Osteoblast (primary cell): ENCODE results near the gene MBOAT1. TPM values are rescaled to one million over a fixed set of nuclear protein-coding genes. Genes with fewer than 3 reads are reported as not detected.

ENCODE experiments used
- DNase-seq: peaks from one replicate; pipeline ENCODE4 v3.0.0; 2011; ENCODE audit warnings: low spot score, mixed read lengths; ENCODE audit not compliant: insufficient read length; ENCODE audit errors: missing footprints
- H2AFZ ChIP-seq: 2 replicates; pipeline ENCODE4 v1.6.0; 2011; ENCODE audit warnings: mild to moderate bottlenecking, low read length
- H3K27ac ChIP-seq: 2 replicates; pipeline ENCODE4 v1.5.1; 2011; ENCODE audit warnings: mild to moderate bottlenecking, low read depth, low read length, moderate library complexity
- H3K27me3 ChIP-seq: 2 replicates; pipeline ENCODE4 v1.6.0; 2012; ENCODE audit warnings: mild to moderate bottlenecking, control low read depth, inconsistent platforms, low read length, moderate library complexity; ENCODE audit not compliant: insufficient read depth
- H3K36me3 ChIP-seq: 2 replicates; pipeline ENCODE4 v1.5.1; 2011; ENCODE audit warnings: mild to moderate bottlenecking, low read length, control low read depth, moderate library complexity; ENCODE audit not compliant: insufficient read depth
- H3K4me1 ChIP-seq: 2 replicates; pipeline ENCODE4 v1.5.1; 2011; ENCODE audit warnings: mild to moderate bottlenecking, low read length, control low read depth, moderate library complexity; ENCODE audit not compliant: insufficient read depth
- H3K4me2 ChIP-seq: 2 replicates; pipeline ENCODE4 v1.6.0; 2011; ENCODE audit warnings: mild to moderate bottlenecking, low read length; ENCODE audit not compliant: insufficient read depth
- H3K4me3 ChIP-seq: fragments of 200-600 bp; sonication (generic); 3 replicates; pipeline ENCODE4 v1.5.1; 2012; ENCODE audit warnings: mild to moderate bottlenecking, low read length, inconsistent platforms; ENCODE audit not compliant: insufficient read depth
- H3K79me2 ChIP-seq: 2 replicates; pipeline ENCODE4 v1.6.0; 2012; ENCODE audit warnings: mild to moderate bottlenecking, low read length, control low read depth, inconsistent platforms; ENCODE audit not compliant: insufficient read depth
- H3K9me3 ChIP-seq: 2 replicates; pipeline ENCODE4 v1.5.1; 2011; ENCODE audit warnings: low read depth, low read length, control low read depth
- H4K20me1 ChIP-seq: 2 replicates; pipeline ENCODE4 v1.6.0; 2012; ENCODE audit warnings: mild to moderate bottlenecking, low read length, control low read depth; ENCODE audit not compliant: insufficient read depth
- total RNA-seq: library from RNA; depleted of rRNA; stranded (reverse); fragments of >200 nt; gene quantifications from 2 replicates; pipeline ENCODE4 v1.2.3, GENCODE V29; 2012
- TF ChIP-seq, protein P1 (sequence below): IDR thresholded peaks from 2 replicates; pipeline ENCODE4 v1.5.1; 2011; ENCODE audit warnings: mild to moderate bottlenecking, low read depth, low read length, moderate library complexity; ENCODE audit errors: extremely low read depth

The MBOAT1 gene
- total RNA-seq, 1 donor, result 1.4 TPM

DNA sequence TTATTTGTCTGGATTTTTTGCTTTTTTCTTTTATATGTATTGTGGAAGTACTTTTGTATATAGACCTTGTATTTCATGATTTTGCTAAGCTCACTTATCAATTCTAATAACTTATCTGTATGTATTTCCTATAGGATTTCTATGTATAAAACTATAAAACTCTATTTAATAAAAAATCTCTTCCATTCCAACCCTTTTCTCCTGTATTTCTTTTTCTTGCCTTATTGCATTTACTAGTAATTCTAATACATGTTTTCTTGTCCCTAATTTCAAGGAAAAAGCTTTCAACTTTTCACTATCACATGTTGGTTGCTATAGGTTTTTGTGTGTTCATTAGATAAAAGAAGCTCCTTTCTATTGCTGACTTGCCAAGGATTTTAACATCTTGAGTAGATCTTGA is 125.3 kb downstream of the MBOAT1 start:
- TF ChIP-seq, protein P1, sequence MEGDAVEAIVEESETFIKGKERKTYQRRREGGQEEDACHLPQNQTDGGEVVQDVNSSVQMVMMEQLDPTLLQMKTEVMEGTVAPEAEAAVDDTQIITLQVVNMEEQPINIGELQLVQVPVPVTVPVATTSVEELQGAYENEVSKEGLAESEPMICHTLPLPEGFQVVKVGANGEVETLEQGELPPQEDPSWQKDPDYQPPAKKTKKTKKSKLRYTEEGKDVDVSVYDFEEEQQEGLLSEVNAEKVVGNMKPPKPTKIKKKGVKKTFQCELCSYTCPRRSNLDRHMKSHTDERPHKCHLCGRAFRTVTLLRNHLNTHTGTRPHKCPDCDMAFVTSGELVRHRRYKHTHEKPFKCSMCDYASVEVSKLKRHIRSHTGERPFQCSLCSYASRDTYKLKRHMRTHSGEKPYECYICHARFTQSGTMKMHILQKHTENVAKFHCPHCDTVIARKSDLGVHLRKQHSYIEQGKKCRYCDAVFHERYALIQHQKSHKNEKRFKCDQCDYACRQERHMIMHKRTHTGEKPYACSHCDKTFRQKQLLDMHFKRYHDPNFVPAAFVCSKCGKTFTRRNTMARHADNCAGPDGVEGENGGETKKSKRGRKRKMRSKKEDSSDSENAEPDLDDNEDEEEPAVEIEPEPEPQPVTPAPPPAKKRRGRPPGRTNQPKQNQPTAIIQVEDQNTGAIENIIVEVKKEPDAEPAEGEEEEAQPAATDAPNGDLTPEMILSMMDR, result no peak
- no peaks in the 10 kb centered on the region for H3K36me3 ChIP-seq
- DNase-seq, result no peak
- H4K20me1 ChIP-seq, result no peaks in the 10 kb centered on the region
- H3K4me1 ChIP-seq, result no peaks in the 10 kb centered on the region
- no peak overlapping the region for H3K4me3 ChIP-seq
- no peak overlapping the region for H3K27ac ChIP-seq
- no peaks in the 10 kb centered on the region for H3K27me3 ChIP-seq
- H2AFZ ChIP-seq, result no peak overlapping the region
- no peaks in the 10 kb centered on the region for H3K79me2 ChIP-seq
- H3K9me3 ChIP-seq, result no peaks in the 10 kb centered on the region
- H3K4me2 ChIP-seq, result no peak overlapping the region

- H3K4me2 ChIP-seq, result no peak overlapping the region
- H3K9me3 ChIP-seq, result no peaks in the 10 kb centered on the region
- H3K36me3 ChIP-seq, result no peaks in the 10 kb centered on the region
- H3K79me2 ChIP-seq, result no peaks in the 10 kb centered on the region
- H4K20me1 ChIP-seq, result no peaks in the 10 kb centered on the region
- no peak overlapping the region for H3K4me3 ChIP-seq
- H3K27ac ChIP-seq, result no peak overlapping the region
- H3K27me3 ChIP-seq, result no peaks in the 10 kb centered on the region
- TF ChIP-seq, protein P1, result no peak
- no peaks in the 10 kb centered on the region for H3K4me1 ChIP-seq
- no peak for DNase-seq
- no peak overlapping the region for H2AFZ ChIP-seq
Observed at GRCh38 chr6:20085817-20086216, 126.5 kb downstream of the MBOAT1 start.

- TF ChIP-seq, protein P1, result no peak
- Histone ChIP-seq H3K79me2 (no peaks in the 10 kb centered on the region), H3K27me3 (no peaks in the 10 kb centered on the region), H2AFZ (no peak overlapping the region), H3K27ac (no peak overlapping the region), H3K4me1 (no peaks in the 10 kb centered on the region), H3K4me3 (no peak overlapping the region), H3K9me3 (no peaks in the 10 kb centered on the region), H3K4me2 (no peak overlapping the region), H4K20me1 (no peaks in the 10 kb centered on the region), H3K36me3 (no peaks in the 10 kb centered on the region)
- no peak for DNase-seq
Observed at GRCh38 chr6:20084411-20084810, 127.9 kb downstream of the MBOAT1 start.

- Histone ChIP-seq H4K20me1 (no peaks in the 10 kb centered on the region), H3K4me2 (no peak overlapping the region), H3K27me3 (no peaks in the 10 kb centered on the region), H3K4me3 (no peak overlapping the region), H2AFZ (no peak overlapping the region), H3K79me2 (no peaks in the 10 kb centered on the region), H3K9me3 (no peaks in the 10 kb centered on the region), H3K36me3 (no peaks in the 10 kb centered on the region), H3K27ac (no peak overlapping the region), H3K4me1 (no peaks in the 10 kb centered on the region)
- TF ChIP-seq, protein P1, result no peak
- no peak for DNase-seq
Observed at GRCh38 chr6:20071998-20072397, 140.3 kb downstream of the MBOAT1 start.
